ENCODE measurements around the gene YTHDC1. TPM values are rescaled to one million over a fixed set of nuclear protein-coding genes. Genes with fewer than 3 reads are reported as not detected.
A peak's percentile ranks its signal among the peaks of the same experiment; 100 is the strongest.

The YTHDC1 gene
- total and polyA plus RNA-seq, 8 donors: 55.0 to 228 (median 181) TPM

- H3K36me3 ChIP-seq: no peaks in the 10 kb centered on the region
- ATAC-seq (peak; percentile 58), DNase-seq (no peak)
- no peaks in the 10 kb centered on the region for H3K27me3 ChIP-seq
- H3K9me3 ChIP-seq: no peaks in the 10 kb centered on the region
- no peak overlapping the region for H3K27ac ChIP-seq
- no peaks in the 10 kb centered on the region for H3K4me1 ChIP-seq
- no peak overlapping the region for H3K4me3 ChIP-seq
- TF ChIP-seq, protein P1, sequence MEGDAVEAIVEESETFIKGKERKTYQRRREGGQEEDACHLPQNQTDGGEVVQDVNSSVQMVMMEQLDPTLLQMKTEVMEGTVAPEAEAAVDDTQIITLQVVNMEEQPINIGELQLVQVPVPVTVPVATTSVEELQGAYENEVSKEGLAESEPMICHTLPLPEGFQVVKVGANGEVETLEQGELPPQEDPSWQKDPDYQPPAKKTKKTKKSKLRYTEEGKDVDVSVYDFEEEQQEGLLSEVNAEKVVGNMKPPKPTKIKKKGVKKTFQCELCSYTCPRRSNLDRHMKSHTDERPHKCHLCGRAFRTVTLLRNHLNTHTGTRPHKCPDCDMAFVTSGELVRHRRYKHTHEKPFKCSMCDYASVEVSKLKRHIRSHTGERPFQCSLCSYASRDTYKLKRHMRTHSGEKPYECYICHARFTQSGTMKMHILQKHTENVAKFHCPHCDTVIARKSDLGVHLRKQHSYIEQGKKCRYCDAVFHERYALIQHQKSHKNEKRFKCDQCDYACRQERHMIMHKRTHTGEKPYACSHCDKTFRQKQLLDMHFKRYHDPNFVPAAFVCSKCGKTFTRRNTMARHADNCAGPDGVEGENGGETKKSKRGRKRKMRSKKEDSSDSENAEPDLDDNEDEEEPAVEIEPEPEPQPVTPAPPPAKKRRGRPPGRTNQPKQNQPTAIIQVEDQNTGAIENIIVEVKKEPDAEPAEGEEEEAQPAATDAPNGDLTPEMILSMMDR (IDR thresholded peaks at IDR 0.05): no peak
- intact Hi-C loops (cut with DNase I): no loop called here
Measured at GRCh38 chr4:68264875-68265565, 84.9 kb downstream of the YTHDC1 start.

Other genes with a start within 250 kb of the YTHDC1 start
- not detected for gene TMPRSS11F, start 220.2 kb downstream of the YTHDC1 start, total RNA-seq
- gene TMPRSS11F, start 220.2 kb downstream of the YTHDC1 start, polyA plus RNA-seq (ENCODE audit: insufficient read length in 6 of 6): under 1 TPM in 3 of 6 donors, not detected in 3; 0.07 to 0.18 (median 0.10) TPM
- not detected for gene TMPRSS11B, start 104.4 kb downstream of the YTHDC1 start, total RNA-seq
- gene TMPRSS11B, start 104.4 kb downstream of the YTHDC1 start, polyA plus RNA-seq (ENCODE audit: insufficient read length in 6 of 6): under 1 TPM in 5 of 6 donors, not detected in 1; 0.06 to 0.24 (median 0.11) TPM
- gene TMPRSS11E, start 97.4 kb upstream of the YTHDC1 start, total RNA-seq: not detected
- gene TMPRSS11E, start 97.4 kb upstream of the YTHDC1 start, polyA plus RNA-seq (ENCODE audit: insufficient read length in 6 of 6): under 1 TPM; 0.15 to 0.55 (median 0.19) TPM
- under 1 TPM in 1 of 2 donors, not detected in 1; 0.13 TPM for gene UGT2B17, start 226.2 kb upstream of the YTHDC1 start, total RNA-seq
- gene UGT2B17, start 226.2 kb upstream of the YTHDC1 start, polyA plus RNA-seq (ENCODE audit: insufficient read length in 6 of 6): 1 to 10 TPM in 2 of 6 donors, under 1 TPM in 2, not detected in 2; 0.24 to 2.7 (median 1.0) TPM